Body of pancreas (tissue), 4 donors: ENCODE data around the gene EYA2. TPM values are rescaled to one million over a fixed set of nuclear protein-coding genes. Genes with fewer than 3 reads are reported as not detected.

Experiments used
- ATAC-seq: fragments of 150-250 bp; one replicate; pipeline ENCODE4 v1.9.1; 2016
- DNase-seq, 4 donors: peaks; one replicate each; pipeline ENCODE4 v3.0.0-alpha.2; 2019
- H3K27ac ChIP-seq, 4 donors: fragments of 200-600 bp; sonication (generic); 1 replicate in 3 of 4; 2 replicates in 1 of 4; pipeline versions ENCODE4 v1.5.1 to v1.6.1; 2016 to 2019; ENCODE audit warnings: mild to moderate bottlenecking in 1 of 4, mixed read lengths in 1 of 4, moderate library complexity in 1 of 4
- H3K27me3 ChIP-seq, 2 donors: fragments of 200-600 bp; sonication (generic); one replicate each; pipeline ENCODE4 v1.6.0; 2016; ENCODE audit warnings: mild to moderate bottlenecking in 1 of 2
- H3K36me3 ChIP-seq, 2 donors: fragments of 200-600 bp; sonication (generic); replicated peaks in 1 of 2; 2 replicates each; pipeline ENCODE4 v1.5.1; 2016; ENCODE audit warnings: low read depth in 2 of 2; ENCODE audit not compliant: insufficient read depth in 1 of 2
- H3K4me1 ChIP-seq: fragments of 200-600 bp; sonication (generic); one replicate; pipeline ENCODE4 v1.6.0; 2016
- H3K4me3 ChIP-seq, 2 donors: fragments of 200-600 bp; sonication (generic); 1 replicate in 1 of 2; 2 replicates in 1 of 2; pipeline ENCODE4 v1.5.1; 2016 to 2019
- H3K9me3 ChIP-seq, 3 donors: fragments of 200-600 bp; sonication (generic); 1 replicate in 2 of 3; 2 replicates in 1 of 3; pipeline ENCODE4 v1.5.1; 2016
- POLR2A ChIP-seq, 3 donors: fragments of 450-650 bp; IDR thresholded peaks; one replicate each; pipeline ENCODE4 v1.6.1; 2016; ENCODE audit warnings: antibody characterized with exemption in 3 of 3, mild to moderate bottlenecking in 2 of 3
- WGBS, 2 donors: methylation state at CpG; one replicate each; pipeline ENCODE4 v1.1.5; 2017; 5-methylcytosine and 5-hydroxymethylcytosine counted together
- intact Hi-C: fragments of 100-400 bp; cut with DNase I; formaldehyde crosslinking; loops from one replicate; pipeline ENCODE4 v1.15.1; 2023
- total RNA-seq, 2 donors: library from RNA; depleted of rRNA; stranded (reverse); fragments of >200 nt; gene quantifications; one replicate each; pipeline ENCODE4 v1.1.0, GENCODE V29; 2016
- TF ChIP-seq, protein P1 (sequence below), 7 experiments: fragments of 450-650 bp in 4 of 7; fragments of 200-600 bp in 3 of 7; sonication (generic) in 3 of 7; IDR thresholded peaks; one replicate each; pipeline ENCODE4 v1.5.1; 2016 to 2019; ENCODE audit warnings: antibody characterized with exemption in 7 of 7

EYA2 gene
- total RNA-seq, 2 donors from 2014 or later = 0.52 to 3.6 TPM

DNA sequence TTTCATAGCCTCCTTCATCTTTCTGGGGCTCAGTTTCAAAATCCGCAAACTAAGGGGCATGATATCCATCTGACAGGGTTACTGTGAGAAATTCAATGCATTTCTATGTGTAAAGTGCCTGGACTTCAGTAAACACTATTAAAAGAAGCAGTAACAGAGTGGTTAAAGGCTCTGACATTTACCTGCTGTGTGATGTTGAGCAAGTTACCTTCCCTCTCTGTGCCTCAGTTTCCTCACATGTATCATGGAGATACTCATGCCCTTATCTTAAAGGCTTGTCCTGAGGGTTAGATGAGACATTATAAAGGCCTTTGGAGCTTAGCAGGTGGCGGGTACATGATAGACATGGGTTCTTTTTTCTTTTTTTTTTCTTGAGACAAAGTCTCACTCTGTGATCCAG is 46.8 kb downstream of the EYA2 start:
- intact Hi-C loops = no loop called here
- no peak for ATAC-seq
- WGBS, 2 donors = 81 to 95% methylated on average over 2 of the region's 2 CpGs
- TF ChIP-seq POLR2A (IDR thresholded peaks at IDR 0.05) = no peak
- TF ChIP-seq, protein P1, sequence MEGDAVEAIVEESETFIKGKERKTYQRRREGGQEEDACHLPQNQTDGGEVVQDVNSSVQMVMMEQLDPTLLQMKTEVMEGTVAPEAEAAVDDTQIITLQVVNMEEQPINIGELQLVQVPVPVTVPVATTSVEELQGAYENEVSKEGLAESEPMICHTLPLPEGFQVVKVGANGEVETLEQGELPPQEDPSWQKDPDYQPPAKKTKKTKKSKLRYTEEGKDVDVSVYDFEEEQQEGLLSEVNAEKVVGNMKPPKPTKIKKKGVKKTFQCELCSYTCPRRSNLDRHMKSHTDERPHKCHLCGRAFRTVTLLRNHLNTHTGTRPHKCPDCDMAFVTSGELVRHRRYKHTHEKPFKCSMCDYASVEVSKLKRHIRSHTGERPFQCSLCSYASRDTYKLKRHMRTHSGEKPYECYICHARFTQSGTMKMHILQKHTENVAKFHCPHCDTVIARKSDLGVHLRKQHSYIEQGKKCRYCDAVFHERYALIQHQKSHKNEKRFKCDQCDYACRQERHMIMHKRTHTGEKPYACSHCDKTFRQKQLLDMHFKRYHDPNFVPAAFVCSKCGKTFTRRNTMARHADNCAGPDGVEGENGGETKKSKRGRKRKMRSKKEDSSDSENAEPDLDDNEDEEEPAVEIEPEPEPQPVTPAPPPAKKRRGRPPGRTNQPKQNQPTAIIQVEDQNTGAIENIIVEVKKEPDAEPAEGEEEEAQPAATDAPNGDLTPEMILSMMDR (IDR thresholded peaks at IDR 0.05) = no peak
- Histone ChIP-seq H3K27me3 (no peaks in the 10 kb centered on the region), H3K4me3 (no peak overlapping the region), H3K9me3 (no peaks in the 10 kb centered on the region), H3K36me3 (no peaks in the 10 kb centered on the region), H3K4me1 (no peaks in the 10 kb centered on the region), H3K27ac (no peak overlapping the region)
- no peak for DNase-seq

DNA sequence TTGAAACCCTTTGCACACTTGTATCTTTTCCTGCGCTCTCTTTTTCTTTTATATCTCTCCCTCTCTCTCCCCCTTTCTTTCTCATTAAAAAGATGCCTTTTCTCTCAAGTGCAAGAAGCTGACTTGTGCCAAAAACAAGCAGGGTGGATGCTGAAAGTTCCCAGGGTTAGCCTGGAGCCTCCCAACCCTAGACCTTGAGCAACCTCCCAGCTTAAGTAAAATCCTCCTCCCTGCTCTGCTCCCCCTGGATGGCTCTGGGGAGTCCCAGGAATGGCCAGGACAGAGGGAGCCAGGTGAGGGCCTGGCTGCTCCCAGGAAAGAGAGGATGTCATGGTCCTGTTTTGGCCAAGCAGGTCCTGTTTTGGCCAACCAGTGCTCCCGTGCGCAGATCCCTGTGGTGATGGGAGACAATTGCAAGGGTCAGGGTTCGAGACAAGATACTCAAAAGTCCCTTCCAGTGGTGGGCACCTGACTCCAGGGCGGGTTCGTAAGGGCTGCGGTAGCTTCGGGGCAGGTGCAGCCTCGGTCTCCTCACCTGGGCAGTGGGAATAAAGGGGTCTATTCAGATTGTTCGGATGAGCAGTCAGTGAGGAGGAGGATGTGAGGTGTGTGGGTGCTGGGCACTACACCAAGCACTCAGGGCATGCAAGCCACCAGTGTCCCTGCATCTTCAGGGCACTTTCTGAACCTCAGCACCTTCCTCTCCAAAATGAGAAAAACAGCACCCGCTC is 49.4 kb downstream of the EYA2 start:
- TF ChIP-seq, protein P1 (IDR thresholded peaks at IDR 0.05) = no peak
- no peak for TF ChIP-seq POLR2A (IDR thresholded peaks at IDR 0.05)
- intact Hi-C loops = no loop called here
- DNase-seq = no peak
- H3K4me1 ChIP-seq = no peaks in the 10 kb centered on the region
- no peaks in the 10 kb centered on the region for H3K9me3 ChIP-seq
- H3K27me3 ChIP-seq = no peaks in the 10 kb centered on the region
- ATAC-seq = no peak
- no peaks in the 10 kb centered on the region for H3K36me3 ChIP-seq
- H3K4me3 ChIP-seq = no peak overlapping the region
- 74 to 86% methylated on average over 9 to 11 of the region's 11 CpGs for WGBS, 2 donors
- no peak overlapping the region for H3K27ac ChIP-seq

DNA sequence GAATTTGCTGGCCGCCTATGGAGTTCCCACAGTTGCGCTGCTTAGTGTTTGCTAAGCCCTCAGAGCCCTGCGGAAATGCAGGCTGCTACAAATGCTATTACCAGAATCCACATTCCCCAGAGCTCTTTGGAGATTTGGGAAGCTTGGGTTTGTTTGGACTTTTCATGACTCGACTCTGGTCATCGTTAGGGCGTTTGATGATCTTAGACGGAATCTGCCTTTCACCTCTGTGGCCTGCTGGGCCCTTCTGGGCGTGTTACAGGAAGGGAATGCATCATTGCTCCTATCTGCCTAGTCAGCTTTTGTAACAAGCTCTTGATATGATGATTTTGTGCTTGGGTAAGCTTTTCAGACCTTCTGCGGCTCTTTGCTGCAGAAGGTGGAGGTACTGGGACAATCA is 50.8 kb downstream of the EYA2 start:
- no peak overlapping the region for H3K4me3 ChIP-seq
- ATAC-seq (no peak), DNase-seq (no peak)
- H3K4me1 ChIP-seq = no peaks in the 10 kb centered on the region
- WGBS, 2 donors = 65 to 69% methylated on average over 4 to 9 of the region's 9 CpGs
- intact Hi-C loops = no loop called here
- no peaks in the 10 kb centered on the region for H3K27me3 ChIP-seq
- H3K36me3 ChIP-seq = no peaks in the 10 kb centered on the region
- no peaks in the 10 kb centered on the region for H3K9me3 ChIP-seq
- TF ChIP-seq, protein P1 (IDR thresholded peaks at IDR 0.05) = no peak
- no peak for TF ChIP-seq POLR2A (IDR thresholded peaks at IDR 0.05)
- no peak overlapping the region for H3K27ac ChIP-seq

DNA sequence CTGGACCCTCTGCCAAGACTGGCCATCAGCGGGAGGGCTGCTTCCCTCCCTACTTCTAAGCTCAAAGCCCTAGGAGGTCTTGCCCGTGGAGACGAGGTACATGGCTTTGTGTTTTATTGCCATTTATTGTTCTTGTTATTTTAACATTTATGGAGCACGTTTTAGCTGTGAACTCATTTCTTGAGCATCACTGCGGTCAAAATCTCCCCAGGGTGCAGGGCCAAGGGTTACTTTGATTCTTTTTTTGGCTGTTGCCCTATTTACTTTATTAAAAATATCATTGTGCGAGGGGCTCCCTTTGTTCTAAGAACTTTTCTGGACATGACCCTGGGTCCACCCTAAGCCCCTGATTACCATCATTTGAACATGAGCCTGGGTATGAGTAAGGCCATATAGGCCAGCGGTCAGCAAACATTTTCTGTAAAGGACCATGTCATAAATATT is 51.6 kb downstream of the EYA2 start:
- TF ChIP-seq POLR2A (IDR thresholded peaks at IDR 0.05) = no peak
- TF ChIP-seq, protein P1 (IDR thresholded peaks at IDR 0.05) = no peak
- Histone ChIP-seq H3K36me3 (no peaks in the 10 kb centered on the region), H3K4me3 (no peak overlapping the region), H3K27me3 (no peaks in the 10 kb centered on the region), H3K9me3 (no peaks in the 10 kb centered on the region), H3K27ac (no peak overlapping the region), H3K4me1 (no peaks in the 10 kb centered on the region)
- intact Hi-C loops = no loop called here
- WGBS, 2 donors = 77 to 82% methylated on average over 7 of the region's 7 CpGs
- no peak for ATAC-seq
- no peak for DNase-seq

DNA sequence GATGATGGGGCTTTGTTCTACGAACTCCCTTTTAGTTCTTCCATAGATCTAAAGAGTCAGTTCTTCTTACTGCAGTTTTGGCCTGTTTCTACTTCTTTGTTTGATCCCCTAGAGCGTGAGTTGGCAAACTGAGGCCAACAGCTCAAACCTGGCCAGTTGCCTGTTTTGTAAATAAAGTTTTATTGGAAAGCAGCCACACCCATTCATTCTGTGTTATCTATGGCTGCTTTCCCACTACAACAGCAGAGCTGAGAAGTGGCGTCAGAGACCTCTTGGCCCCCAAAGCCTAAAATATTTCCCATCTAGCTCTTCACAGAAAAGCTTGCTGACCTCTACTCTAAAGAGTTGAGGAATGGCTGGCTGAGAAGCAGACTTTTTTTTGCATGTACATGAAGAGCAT is 52.2 kb downstream of the EYA2 start:
- WGBS, 2 donors = 64 to 65% methylated on average over 3 of the region's 3 CpGs
- Histone ChIP-seq H3K27me3 (no peaks in the 10 kb centered on the region), H3K9me3 (no peaks in the 10 kb centered on the region), H3K4me3 (no peak overlapping the region), H3K36me3 (no peaks in the 10 kb centered on the region), H3K4me1 (no peaks in the 10 kb centered on the region), H3K27ac (no peak overlapping the region)
- DNase-seq = no peak
- intact Hi-C loops = no loop called here
- no peak for ATAC-seq
- TF ChIP-seq, protein P1 (IDR thresholded peaks at IDR 0.05) = no peak
- TF ChIP-seq POLR2A (IDR thresholded peaks at IDR 0.05) = no peak
